MCF 10A (cell line): ENCODE data around the gene RPL15. TPM values are rescaled to one million over a fixed set of nuclear protein-coding genes. Genes with fewer than 3 reads are reported as not detected.
"Not testable (repeated sequence)": the region's sequence is repeated elsewhere in the genome, so short reads cannot be mapped to it uniquely, and the experiment has no call there.

ENCODE experiments used
- BruUV-seq: library from RNA; stranded (reverse); fragments of 400-500 nt; replicated peaks from 2 replicates; lab custom pipeline; 2021; lab: Mats Ljungman, UMichigan
- CTCF ChIA-PET: fragments of 300-600 bp; sonication (Branson Sonifier 250); formaldehyde crosslinking; extraction: SDS; loops from one replicate; lab custom pipeline; 2021; ENCODE audit warnings: antibody characterized with exemption, inconsistent platforms; lab: Yijun Ruan, JAX
- POLR2A ChIA-PET: fragments of 300-600, 350-650 bp; sonication (Branson Sonifier 250); formaldehyde crosslinking; extraction: SDS; loops from one replicate; lab custom pipeline; 2020; ENCODE audit warnings: antibody characterized with exemption, inconsistent platforms; lab: Yijun Ruan, JAX
- DNase-seq: peaks from one replicate; pipeline ENCODE4 v3.0.0-alpha.2; 2018; ENCODE audit not compliant: unreplicated experiment
- H3K27ac Mint-ChIP-seq: one replicate; pipeline ENCODE4 v1.8.0; 2022; ENCODE audit warnings: mild to moderate bottlenecking, low read depth, mixed read lengths; ENCODE audit not compliant: unreplicated experiment
- H3K27me3 Mint-ChIP-seq: one replicate; pipeline ENCODE4 v1.8.0; 2022; ENCODE audit warnings: mixed read lengths; ENCODE audit not compliant: insufficient read depth, unreplicated experiment
- H3K36me3 Mint-ChIP-seq: one replicate; pipeline ENCODE4 v1.8.0; 2022; ENCODE audit warnings: mild to moderate bottlenecking, moderate library complexity, mixed read lengths; ENCODE audit not compliant: insufficient read depth, unreplicated experiment
- H3K4me1 Mint-ChIP-seq: one replicate; pipeline ENCODE4 v1.8.0; 2022; ENCODE audit warnings: mixed read lengths; ENCODE audit not compliant: insufficient read depth, unreplicated experiment
- H3K4me3 Mint-ChIP-seq: one replicate; pipeline ENCODE4 v1.8.0; 2022; ENCODE audit warnings: mild to moderate bottlenecking, moderate library complexity, mixed read lengths; ENCODE audit not compliant: unreplicated experiment
- H3K9me3 Mint-ChIP-seq: one replicate; pipeline ENCODE4 v1.8.0; 2022; ENCODE audit warnings: mixed read lengths; ENCODE audit not compliant: unreplicated experiment
- intact Hi-C: fragments of 100-400 bp; cut with micrococcal nuclease; formaldehyde crosslinking; loops from 2 replicates; pipeline ENCODE4 v1.14.1; 2022
- total RNA-seq: library from RNA; stranded (reverse); gene quantifications from 2 replicates; pipeline ENCODE4 v1.2.3, GENCODE V29; 2022
- TF ChIP-seq, protein P1 (sequence below): fragments of 200-600 bp; IDR thresholded peaks from one replicate; pipeline ENCODE4 v1.8.0; 2022; ENCODE audit warnings: antibody characterized with exemption, mild to moderate bottlenecking; ENCODE audit not compliant: unreplicated experiment

The RPL15 gene
- total RNA-seq, 1 experiment from 2014 or later = 2,310 TPM

DNA sequence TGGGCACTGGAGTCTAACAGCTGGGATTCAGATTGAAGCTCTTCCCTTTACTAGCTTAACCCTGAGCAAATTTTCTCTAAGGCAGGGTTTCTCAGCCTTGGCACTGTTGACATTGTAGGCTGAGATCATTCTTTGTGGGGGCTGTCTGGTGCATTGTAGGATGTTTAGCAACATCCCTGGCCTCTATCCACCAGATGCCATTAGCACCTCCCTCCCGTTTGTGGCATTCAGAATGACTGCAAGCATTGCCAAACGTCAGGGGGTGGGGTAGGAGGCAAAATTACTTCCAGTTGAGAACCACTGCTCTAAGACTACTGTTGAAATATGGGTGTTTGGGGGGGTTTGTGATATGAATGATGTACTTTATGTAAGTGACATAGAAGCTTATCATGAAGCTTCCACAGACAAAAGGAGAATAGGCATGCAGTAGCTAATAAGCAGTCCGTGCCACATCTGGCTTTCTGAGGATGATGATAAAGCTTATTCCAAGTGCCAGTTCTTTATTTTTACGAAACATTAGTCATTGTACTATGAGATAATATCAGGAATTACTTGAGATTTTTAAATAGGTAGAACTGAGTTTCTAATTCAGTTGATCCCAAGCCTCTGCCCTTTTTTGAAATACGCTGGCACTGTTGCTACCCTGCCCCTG lies 39.5 kb upstream of the RPL15 start:
- DNase-seq = peak; percentile 93
- CTCF ChIA-PET = interaction anchor here (0.7 to 1.4 kb wide), 5 partner anchors 11 to 318 kb away, joined by 3 to 4 read pairs (median 3); no protein-coding TSS in a partner anchor
- H3K9me3 Mint-ChIP-seq = no peaks in the 10 kb centered on the region
- intact Hi-C loops = no loop called here
- H3K4me1 Mint-ChIP-seq = peaks cover 35% of the 10 kb centered on the region
- peak overlapping the region; percentile 37 for H3K27ac Mint-ChIP-seq
- no TSS peak for BruUV-seq
- TF ChIP-seq, protein P1, sequence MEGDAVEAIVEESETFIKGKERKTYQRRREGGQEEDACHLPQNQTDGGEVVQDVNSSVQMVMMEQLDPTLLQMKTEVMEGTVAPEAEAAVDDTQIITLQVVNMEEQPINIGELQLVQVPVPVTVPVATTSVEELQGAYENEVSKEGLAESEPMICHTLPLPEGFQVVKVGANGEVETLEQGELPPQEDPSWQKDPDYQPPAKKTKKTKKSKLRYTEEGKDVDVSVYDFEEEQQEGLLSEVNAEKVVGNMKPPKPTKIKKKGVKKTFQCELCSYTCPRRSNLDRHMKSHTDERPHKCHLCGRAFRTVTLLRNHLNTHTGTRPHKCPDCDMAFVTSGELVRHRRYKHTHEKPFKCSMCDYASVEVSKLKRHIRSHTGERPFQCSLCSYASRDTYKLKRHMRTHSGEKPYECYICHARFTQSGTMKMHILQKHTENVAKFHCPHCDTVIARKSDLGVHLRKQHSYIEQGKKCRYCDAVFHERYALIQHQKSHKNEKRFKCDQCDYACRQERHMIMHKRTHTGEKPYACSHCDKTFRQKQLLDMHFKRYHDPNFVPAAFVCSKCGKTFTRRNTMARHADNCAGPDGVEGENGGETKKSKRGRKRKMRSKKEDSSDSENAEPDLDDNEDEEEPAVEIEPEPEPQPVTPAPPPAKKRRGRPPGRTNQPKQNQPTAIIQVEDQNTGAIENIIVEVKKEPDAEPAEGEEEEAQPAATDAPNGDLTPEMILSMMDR = no peak
- H3K36me3 Mint-ChIP-seq = no peaks in the 10 kb centered on the region
- peak overlapping the region; percentile 10 for H3K4me3 Mint-ChIP-seq
- H3K27me3 Mint-ChIP-seq = no peaks in the 10 kb centered on the region
- POLR2A ChIA-PET = interaction anchor here (0.6 to 2.1 kb wide), 7 partner anchors 11 to 290 kb away, joined by 3 to 6 read pairs (median 3); no protein-coding TSS in a partner anchor

DNA sequence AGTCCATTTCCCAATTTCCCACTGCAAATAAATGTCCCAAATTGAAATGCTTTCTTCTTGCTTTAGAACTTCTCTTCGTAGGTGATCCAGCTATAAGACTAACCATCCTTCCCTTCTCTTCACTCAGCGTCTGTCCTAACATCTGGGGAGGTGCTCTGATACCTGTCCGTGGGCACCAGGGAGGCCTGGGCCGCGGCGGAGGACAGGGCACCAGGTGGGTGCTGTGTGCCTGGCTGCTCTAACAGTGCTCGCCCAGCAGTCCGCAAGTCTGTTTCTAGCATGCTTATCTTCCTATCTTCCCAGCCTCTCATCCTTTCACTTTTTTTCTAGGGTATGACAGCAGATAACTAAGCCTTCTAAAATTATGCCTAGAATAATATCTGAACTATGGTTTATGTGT lies 37.4 kb upstream of the RPL15 start:
- DNase-seq = no peak
- ChIA-PET CTCF (interaction anchor here (0.6 to 1.1 kb wide), 3 partner anchors 9 to 293 kb away, joined by 3 read pairs; no protein-coding TSS in a partner anchor), POLR2A (interaction anchor here (1.7 kb wide), 1 partner anchor 37 kb away, joined by 7 read pairs; the partner anchor contains the start of genes NKIRAS1 and RPL15)
- intact Hi-C loops = no loop called here
- no peak overlapping the region for H3K27ac Mint-ChIP-seq
- H3K27me3 Mint-ChIP-seq = no peaks in the 10 kb centered on the region
- peaks cover 28% of the 10 kb centered on the region for H3K4me1 Mint-ChIP-seq
- H3K9me3 Mint-ChIP-seq = no peaks in the 10 kb centered on the region
- TF ChIP-seq, protein P1 = no peak
- no peak overlapping the region for H3K4me3 Mint-ChIP-seq
- BruUV-seq = no TSS peak
- H3K36me3 Mint-ChIP-seq = peaks cover 10% of the 10 kb centered on the region

DNA sequence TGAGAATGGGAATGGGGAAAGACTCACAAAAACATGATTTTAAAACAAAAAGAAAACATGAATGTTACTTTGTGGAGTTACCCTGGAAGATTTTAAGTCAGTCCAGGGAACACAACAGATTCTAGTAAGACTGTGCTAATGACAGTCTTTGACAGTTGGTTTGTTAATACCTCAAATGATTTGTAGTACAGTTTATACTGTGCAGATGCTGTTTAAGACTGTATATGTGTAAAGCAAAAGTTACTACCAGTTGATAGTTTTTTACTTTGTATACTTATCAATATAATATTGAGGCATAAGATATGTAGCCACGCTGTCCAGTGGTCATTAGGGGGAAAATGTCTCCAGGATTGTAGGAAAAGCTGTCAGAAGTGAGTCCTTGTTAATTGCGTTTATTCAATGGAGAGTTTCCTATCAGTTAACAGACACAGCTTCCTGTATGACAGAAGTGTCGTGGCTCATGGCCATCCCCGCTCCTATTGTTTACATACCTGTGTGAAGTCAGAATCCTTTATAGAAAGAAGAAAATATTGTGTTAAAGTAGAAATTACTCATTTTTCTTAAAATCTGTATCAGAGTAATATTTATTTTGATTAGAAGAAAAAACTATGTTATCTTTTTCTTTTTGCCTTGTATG lies 36.1 kb upstream of the RPL15 start:
- Mint-ChIP-seq H3K4me3 (no peak overlapping the region), H3K27ac (no peak overlapping the region), H3K36me3 (peaks cover 10% of the 10 kb centered on the region), H3K9me3 (no peaks in the 10 kb centered on the region), H3K4me1 (peaks cover 23% of the 10 kb centered on the region), H3K27me3 (no peaks in the 10 kb centered on the region)
- BruUV-seq = no TSS peak
- intact Hi-C loops = no loop called here
- TF ChIP-seq, protein P1 = no peak
- CTCF ChIA-PET = interaction anchor here (0.5 to 0.9 kb wide), 2 partner anchors 11 to 17 kb away, joined by 3 read pairs; no protein-coding TSS in a partner anchor
- no peak for DNase-seq
- POLR2A ChIA-PET = interaction anchor here (1.7 kb wide), 1 partner anchor 35 kb away, joined by 7 read pairs; the partner anchor contains the start of genes NKIRAS1 and RPL15

DNA sequence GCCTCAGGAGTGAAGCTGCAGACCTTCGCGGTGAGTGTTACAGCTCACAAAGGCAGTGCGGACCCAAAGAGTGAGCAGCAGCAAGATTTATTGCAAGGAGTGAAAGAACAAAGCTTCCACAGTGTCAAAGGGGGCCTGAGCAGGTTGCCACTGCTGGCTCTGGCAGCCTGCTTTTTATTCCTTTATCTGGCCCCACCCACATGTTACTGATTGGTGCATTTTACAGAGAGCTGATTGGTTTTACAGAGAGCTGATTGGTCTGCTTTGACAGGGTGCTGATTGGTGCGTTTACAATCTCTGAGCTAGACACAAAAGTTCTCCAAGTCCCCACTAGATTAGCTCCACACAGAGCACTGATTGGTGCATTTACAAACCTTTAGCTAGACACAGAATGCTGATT lies 34.9 kb upstream of the RPL15 start:
- intact Hi-C loops, H3K4me3 Mint-ChIP-seq, BruUV-seq, H3K9me3 Mint-ChIP-seq, H3K27me3 Mint-ChIP-seq, DNase-seq, H3K27ac Mint-ChIP-seq: not testable (repeated sequence)
- H3K36me3 Mint-ChIP-seq = peaks cover 10% of the 10 kb centered on the region
- peaks cover 13% of the 10 kb centered on the region for H3K4me1 Mint-ChIP-seq
- CTCF ChIA-PET = interaction anchor here (0.6 to 1.0 kb wide), 4 partner anchors 8 to 298 kb away, joined by 3 to 5 read pairs (median 3); no protein-coding TSS in a partner anchor
- POLR2A ChIA-PET = interaction anchor here (1.0 kb wide), 1 partner anchor 17 kb away, joined by 4 read pairs; no protein-coding TSS in a partner anchor
